Lung (tissue), 12 donors: ENCODE data around the gene CST7. TPM values are rescaled to one million over a fixed set of nuclear protein-coding genes. Genes with fewer than 3 reads are reported as not detected.

ENCODE experiments used
- ATAC-seq: fragments of 200-7000 bp; cut with Tn5 transposase; one replicate; pipeline ENCODE4 v1.9.1; 2020; ENCODE audit warnings: moderate number of reproducible peaks; ENCODE audit not compliant: insufficient read depth, low FRiP score
- DNase-seq, 3 donors: peaks; one replicate each; pipeline ENCODE4 v3.0.0-alpha.2; 2013 to 2017
- H3K27ac ChIP-seq, 2 donors: one replicate each; pipeline ENCODE4 v1.5.1; 2013; ENCODE audit warnings: mild to moderate bottlenecking in 2 of 2, moderate library complexity in 2 of 2, control low read depth in 1 of 2, inconsistent platforms in 1 of 2, low read depth in 1 of 2, low read length in 1 of 2
- H3K27me3 ChIP-seq, 3 donors: one replicate each; pipeline ENCODE4 v1.5.1; 2013; ENCODE audit warnings: low read length in 2 of 3; ENCODE audit not compliant: control insufficient read depth in 3 of 3, insufficient read depth in 3 of 3
- H3K36me3 ChIP-seq, 4 donors: one replicate each; pipeline ENCODE4 v1.5.1; 2013; ENCODE audit warnings: low read length in 4 of 4, mild to moderate bottlenecking in 1 of 4, moderate library complexity in 1 of 4; ENCODE audit not compliant: control insufficient read depth in 4 of 4, insufficient read depth in 4 of 4
- H3K4me1 ChIP-seq, 5 donors: one replicate each; pipeline ENCODE4 v1.5.1; 2013; ENCODE audit warnings: low read length in 5 of 5, mild to moderate bottlenecking in 2 of 5, moderate library complexity in 1 of 5; ENCODE audit not compliant: control insufficient read depth in 5 of 5, insufficient read depth in 5 of 5
- H3K4me3 ChIP-seq: one replicate; pipeline ENCODE4 v1.5.1; 2013; ENCODE audit warnings: mild to moderate bottlenecking, control low read depth, moderate library complexity
- H3K9ac ChIP-seq, 2 donors: one replicate each; pipeline ENCODE4 v1.5.1; 2013; ENCODE audit warnings: low read length in 2 of 2, control low read depth in 1 of 2; ENCODE audit not compliant: insufficient read depth in 1 of 2
- H3K9me3 ChIP-seq, 4 donors: one replicate each; pipeline ENCODE4 v1.5.1; 2013; ENCODE audit warnings: low read length in 3 of 4, mild to moderate bottlenecking in 1 of 4, moderate library complexity in 1 of 4; ENCODE audit not compliant: control insufficient read depth in 4 of 4, insufficient read depth in 3 of 4
- WGBS, 2 donors: extraction: QIAGEN DNeasy Blood & Tissue Kit; methylation state at CpG; one replicate each; pipeline ENCODE4 v1.1.7; 2013; 5-methylcytosine and 5-hydroxymethylcytosine counted together
- polyA plus RNA-seq, 2 donors: library from polyadenylated mRNA; stranded (reverse); fragments of 200-250 nt; gene quantifications; one replicate each; pipeline ENCODE4 v1.2.1, GENCODE V29; 2013
- total RNA-seq, 2 donors: library from RNA; depleted of rRNA in 1 of 2; stranded (reverse); fragments of >200 nt in 1 of 2; gene quantifications; one replicate each; pipeline ENCODE4 v1.2.1, GENCODE V29; 2014 to 2021
- TF ChIP-seq, protein P1 (sequence below): IDR thresholded peaks from 2 replicates; pipeline ENCODE4 v1.5.1; 2012; ENCODE audit warnings: mild to moderate bottlenecking; ENCODE audit errors: control extremely low read depth, extremely low read depth
- donor health status: control.
- donor health status: control.
- donor health status: Bipolar disorder and iron deficiency.
- donor health status: healthy.
- donor health status: DM: yes; HTN: yes; CAD: no.

CST7 gene
- total and polyA plus RNA-seq, 4 donors: 4.7 to 119 (median 8.4) TPM

DNA sequence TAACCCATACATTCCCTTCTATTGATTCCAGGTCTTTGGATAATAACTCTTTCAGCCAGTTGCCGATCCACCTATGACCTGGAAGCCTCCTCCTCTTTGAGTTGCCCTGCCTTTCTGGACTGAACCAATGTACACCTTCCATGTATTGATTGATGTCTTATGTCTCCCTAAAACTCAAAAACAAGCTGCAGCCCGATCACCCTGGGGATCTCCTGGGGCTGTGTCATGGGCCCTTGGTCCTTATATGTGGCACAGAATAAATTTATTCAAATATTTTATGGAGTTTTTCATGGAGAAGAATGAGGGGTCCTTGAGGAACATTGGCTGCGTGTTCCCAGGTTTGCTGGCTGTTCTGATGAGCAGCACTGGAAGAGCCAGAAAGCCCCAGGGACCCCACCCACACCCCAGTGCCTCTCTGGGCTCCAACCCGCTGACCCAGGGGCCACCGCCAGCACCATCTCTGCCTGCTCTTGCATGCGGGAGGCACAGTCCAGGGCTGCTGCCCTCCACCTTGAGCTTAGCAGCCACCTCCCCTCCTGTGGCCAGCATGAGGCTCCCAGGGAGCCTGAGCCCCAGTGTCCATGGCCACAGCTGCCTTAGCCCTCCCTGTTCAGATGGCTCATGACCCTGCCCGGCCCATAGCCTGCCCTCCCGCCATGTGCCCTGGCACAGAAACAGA is 36.5 kb upstream of the CST7 start:
- H3K27me3 ChIP-seq: no peaks in the 10 kb centered on the region
- H3K4me1 ChIP-seq: no peaks in the 10 kb centered on the region
- H3K36me3 ChIP-seq: no peaks in the 10 kb centered on the region
- no peak overlapping the region for H3K4me3 ChIP-seq
- TF ChIP-seq, protein P1, sequence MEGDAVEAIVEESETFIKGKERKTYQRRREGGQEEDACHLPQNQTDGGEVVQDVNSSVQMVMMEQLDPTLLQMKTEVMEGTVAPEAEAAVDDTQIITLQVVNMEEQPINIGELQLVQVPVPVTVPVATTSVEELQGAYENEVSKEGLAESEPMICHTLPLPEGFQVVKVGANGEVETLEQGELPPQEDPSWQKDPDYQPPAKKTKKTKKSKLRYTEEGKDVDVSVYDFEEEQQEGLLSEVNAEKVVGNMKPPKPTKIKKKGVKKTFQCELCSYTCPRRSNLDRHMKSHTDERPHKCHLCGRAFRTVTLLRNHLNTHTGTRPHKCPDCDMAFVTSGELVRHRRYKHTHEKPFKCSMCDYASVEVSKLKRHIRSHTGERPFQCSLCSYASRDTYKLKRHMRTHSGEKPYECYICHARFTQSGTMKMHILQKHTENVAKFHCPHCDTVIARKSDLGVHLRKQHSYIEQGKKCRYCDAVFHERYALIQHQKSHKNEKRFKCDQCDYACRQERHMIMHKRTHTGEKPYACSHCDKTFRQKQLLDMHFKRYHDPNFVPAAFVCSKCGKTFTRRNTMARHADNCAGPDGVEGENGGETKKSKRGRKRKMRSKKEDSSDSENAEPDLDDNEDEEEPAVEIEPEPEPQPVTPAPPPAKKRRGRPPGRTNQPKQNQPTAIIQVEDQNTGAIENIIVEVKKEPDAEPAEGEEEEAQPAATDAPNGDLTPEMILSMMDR: no peak
- WGBS, 2 donors: 91% methylated on average over 8 of the region's 8 CpGs
- ATAC-seq (no peak), DNase-seq (no peak)
- H3K9ac ChIP-seq: no peak overlapping the region
- H3K27ac ChIP-seq: no peak overlapping the region
- H3K9me3 ChIP-seq: peaks cover 0 to 17% (median 2%) of the 10 kb centered on the region in 4 donors

DNA sequence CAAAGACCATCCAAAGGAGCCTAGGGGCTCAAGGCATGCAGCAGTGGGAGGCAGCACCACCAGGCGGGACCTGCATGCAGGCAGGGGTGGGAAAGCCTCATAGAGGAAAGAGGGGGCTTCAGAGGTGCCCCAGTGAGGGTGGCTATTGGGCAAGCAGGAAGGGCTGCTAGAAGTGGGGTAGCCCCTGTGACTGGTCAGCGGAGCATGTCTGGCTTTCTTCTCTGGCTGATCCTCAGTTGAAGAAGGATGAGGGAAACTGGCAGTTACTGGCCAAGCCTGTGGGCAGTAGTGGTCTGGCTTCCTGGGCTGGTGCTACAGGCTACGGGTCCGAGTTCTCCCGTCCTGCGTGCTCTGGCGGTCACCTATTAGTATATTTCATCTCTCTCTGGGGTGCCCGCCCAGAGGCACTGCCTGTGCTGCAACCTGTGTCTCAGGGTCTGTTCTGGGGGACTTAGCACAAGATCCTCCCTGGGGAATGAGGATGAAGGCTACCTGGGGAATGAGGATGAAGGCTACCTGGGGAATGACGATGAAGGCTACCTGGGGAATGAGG is 35.9 kb upstream of the CST7 start:
- 92 to 97% methylated on average over 9 of the region's 9 CpGs for WGBS, 2 donors
- Histone ChIP-seq H3K9ac (no peak overlapping the region), H3K27me3 (no peaks in the 10 kb centered on the region), H3K4me1 (peaks cover 0 to 4% (median 0%) of the 10 kb centered on the region in 5 donors), H3K27ac (no peak overlapping the region), H3K36me3 (no peaks in the 10 kb centered on the region), H3K9me3 (peaks cover 0 to 14% (median 2%) of the 10 kb centered on the region in 4 donors), H3K4me3 (no peak overlapping the region)
- DNase-seq (no peak), ATAC-seq (no peak)
- TF ChIP-seq, protein P1: no peak

DNA sequence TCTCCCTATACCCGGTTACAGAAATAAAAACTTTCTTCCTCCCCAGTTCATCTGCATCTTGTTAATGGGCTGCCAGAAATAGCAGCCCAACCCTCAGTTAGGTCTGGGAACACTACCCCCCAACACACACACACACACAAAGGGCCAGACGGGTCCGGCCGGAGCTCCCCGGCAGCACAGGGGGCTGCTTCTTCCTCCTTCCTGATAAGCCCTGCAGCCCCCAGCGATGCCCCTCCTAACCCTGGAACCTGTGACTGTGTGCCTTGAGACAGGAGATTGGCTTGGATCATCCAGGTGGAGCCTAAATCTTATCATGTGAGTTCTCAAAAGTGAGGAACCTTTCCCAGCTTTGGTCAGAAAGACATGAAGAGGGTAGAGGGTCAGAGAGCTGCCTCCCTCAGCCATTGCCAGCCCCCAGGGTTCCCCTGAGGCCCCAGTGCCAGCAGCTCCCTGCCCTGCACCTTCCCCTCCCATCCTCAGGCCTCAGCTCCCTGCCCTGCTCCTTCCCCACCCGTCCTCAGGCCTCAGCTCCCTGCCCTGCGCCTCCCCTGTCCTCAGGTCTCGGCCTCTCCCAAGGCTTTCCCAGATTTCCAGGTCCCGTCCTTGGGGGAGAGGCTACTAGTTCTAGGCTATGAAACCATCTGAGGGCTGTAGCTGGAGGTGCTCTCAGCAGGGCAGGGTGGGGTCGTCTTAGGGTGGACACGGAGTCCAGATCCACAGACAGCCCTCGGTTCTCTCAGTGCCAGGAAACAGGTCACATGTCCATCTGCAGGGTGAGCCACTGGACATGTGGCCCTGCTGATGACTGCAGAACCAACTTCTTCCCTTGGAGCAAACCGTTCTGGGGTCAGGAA is 34.5 kb upstream of the CST7 start:
- Histone ChIP-seq H3K27ac (no peak overlapping the region), H3K4me3 (no peak overlapping the region), H3K36me3 (no peaks in the 10 kb centered on the region), H3K9ac (no peak overlapping the region), H3K9me3 (peaks cover 0 to 4% (median 0%) of the 10 kb centered on the region in 4 donors), H3K27me3 (no peaks in the 10 kb centered on the region), H3K4me1 (peaks cover 0 to 12% (median 0%) of the 10 kb centered on the region in 5 donors)
- no peak for DNase-seq
- no peak for ATAC-seq
- TF ChIP-seq, protein P1: no peak
- 80 to 81% methylated on average over 14 of the region's 14 CpGs for WGBS, 2 donors
